Measurements from ENCODE around the gene NARS2. TPM values are rescaled to one million over a fixed set of nuclear protein-coding genes. Genes with fewer than 3 reads are reported as not detected.
"Not testable (repeated sequence)": the region's sequence is repeated elsewhere in the genome, so short reads cannot be mapped to it uniquely, and the experiment has no call there.

NARS2 gene
- 7.8 TPM for total RNA-seq

GRCh38 chr11:78574386-78575381, at the start of gene NARS2:
TSS of gene NARS2 (minus strand) at chr11:78574864. CDS start at chr11:78574488, 376 bp downstream.
- Histone ChIP-seq H3K4me1 (ENCODE audit: insufficient read depth, low read length) (peaks cover 39% of the 10 kb centered on the region), H3K9me3 (ENCODE audit: low read depth, low read length) (no peaks in the 10 kb centered on the region), H3K27me3 (ENCODE audit: insufficient read depth, low read length) (no peaks in the 10 kb centered on the region), H3K4me3 (ENCODE audit: low read length) (peak within 1 kb of the TSS; percentile 89)

GRCh38 chr11:78622666-78623065, 48.0 kb upstream of the NARS2 start:
- no peaks in the 10 kb centered on the region for H3K4me1 ChIP-seq (ENCODE audit: insufficient read depth, low read length)
- no peaks in the 10 kb centered on the region for H3K27me3 ChIP-seq (ENCODE audit: insufficient read depth, low read length)
- no peaks in the 10 kb centered on the region for H3K9me3 ChIP-seq (ENCODE audit: low read depth, low read length)
- no peak overlapping the region for H3K4me3 ChIP-seq (ENCODE audit: low read length)

- Histone ChIP-seq H3K4me1 (ENCODE audit: insufficient read depth, low read length) (no peaks in the 10 kb centered on the region), H3K4me3 (ENCODE audit: low read length) (no peak overlapping the region), H3K27me3 (ENCODE audit: insufficient read depth, low read length) (no peaks in the 10 kb centered on the region)
Observed at GRCh38 chr11:78620159-78620558, 45.5 kb upstream of the NARS2 start.

GRCh38 chr11:78615724-78616123, 41.1 kb upstream of the NARS2 start:
- Histone ChIP-seq H3K9me3 (ENCODE audit: low read depth, low read length) (no peaks in the 10 kb centered on the region), H3K27me3 (ENCODE audit: insufficient read depth, low read length) (no peaks in the 10 kb centered on the region), H3K4me3 (ENCODE audit: low read length) (no peak overlapping the region), H3K4me1 (ENCODE audit: insufficient read depth, low read length) (no peaks in the 10 kb centered on the region)

More at GRCh38 chr11:78620159-78620558, 45.5 kb upstream of the NARS2 start:
- H3K9me3 ChIP-seq (ENCODE audit: low read depth, low read length) = no peaks in the 10 kb centered on the region

GRCh38 chr11:78613378-78613813, 38.7 kb upstream of the NARS2 start:
- no peaks in the 10 kb centered on the region for H3K4me1 ChIP-seq (ENCODE audit: insufficient read depth, low read length)
- H3K4me3 ChIP-seq (ENCODE audit: low read length) = no peak overlapping the region
- no peaks in the 10 kb centered on the region for H3K27me3 ChIP-seq (ENCODE audit: insufficient read depth, low read length)
- no peaks in the 10 kb centered on the region for H3K9me3 ChIP-seq (ENCODE audit: low read depth, low read length)

GRCh38 chr11:78612721-78613377, 38.2 kb upstream of the NARS2 start:
- Histone ChIP-seq H3K4me3 (ENCODE audit: low read length) (no peak overlapping the region), H3K27me3 (ENCODE audit: insufficient read depth, low read length) (no peaks in the 10 kb centered on the region), H3K4me1 (ENCODE audit: insufficient read depth, low read length) (no peaks in the 10 kb centered on the region)

GRCh38 chr11:78609321-78609720, 34.7 kb upstream of the NARS2 start:
- not testable (repeated sequence) for H3K4me1 ChIP-seq (ENCODE audit: insufficient read depth, low read length); H3K4me3 ChIP-seq (ENCODE audit: low read length); H3K9me3 ChIP-seq (ENCODE audit: low read depth, low read length); H3K27me3 ChIP-seq (ENCODE audit: insufficient read depth, low read length)

More at GRCh38 chr11:78612721-78613377, 38.2 kb upstream of the NARS2 start:
- no peaks in the 10 kb centered on the region for H3K9me3 ChIP-seq (ENCODE audit: low read depth, low read length)

GRCh38 chr11:78607696-78608095, 33.0 kb upstream of the NARS2 start:
- no peaks in the 10 kb centered on the region for H3K9me3 ChIP-seq (ENCODE audit: low read depth, low read length)
- H3K4me3 ChIP-seq (ENCODE audit: low read length) = no peak overlapping the region
- H3K4me1 ChIP-seq (ENCODE audit: insufficient read depth, low read length) = no peaks in the 10 kb centered on the region
- no peaks in the 10 kb centered on the region for H3K27me3 ChIP-seq (ENCODE audit: insufficient read depth, low read length)

- Histone ChIP-seq H3K27me3 (ENCODE audit: insufficient read depth, low read length) (no peaks in the 10 kb centered on the region), H3K4me1 (ENCODE audit: insufficient read depth, low read length) (no peaks in the 10 kb centered on the region), H3K4me3 (ENCODE audit: low read length) (no peak overlapping the region), H3K9me3 (ENCODE audit: low read depth, low read length) (no peaks in the 10 kb centered on the region)
Observed at GRCh38 chr11:78606667-78607066, 32.0 kb upstream of the NARS2 start.

GRCh38 chr11:78605296-78605695, 30.6 kb upstream of the NARS2 start:
- no peaks in the 10 kb centered on the region for H3K9me3 ChIP-seq (ENCODE audit: low read depth, low read length)
- no peaks in the 10 kb centered on the region for H3K4me1 ChIP-seq (ENCODE audit: insufficient read depth, low read length)
- H3K4me3 ChIP-seq (ENCODE audit: low read length) = no peak overlapping the region
- no peaks in the 10 kb centered on the region for H3K27me3 ChIP-seq (ENCODE audit: insufficient read depth, low read length)

- no peaks in the 10 kb centered on the region for H3K9me3 ChIP-seq (ENCODE audit: low read depth, low read length)
- H3K4me3 ChIP-seq (ENCODE audit: low read length) = no peak overlapping the region
- no peaks in the 10 kb centered on the region for H3K4me1 ChIP-seq (ENCODE audit: insufficient read depth, low read length)
- no peaks in the 10 kb centered on the region for H3K27me3 ChIP-seq (ENCODE audit: insufficient read depth, low read length)
Observed at GRCh38 chr11:78603792-78604191, 29.1 kb upstream of the NARS2 start.

- H3K4me1 ChIP-seq (ENCODE audit: insufficient read depth, low read length); H3K9me3 ChIP-seq (ENCODE audit: low read depth, low read length); H3K27me3 ChIP-seq (ENCODE audit: insufficient read depth, low read length); H3K4me3 ChIP-seq (ENCODE audit: low read length): not testable (repeated sequence)
Observed at GRCh38 chr11:78602771-78603170, 28.1 kb upstream of the NARS2 start.

- not testable (repeated sequence) for H3K9me3 ChIP-seq (ENCODE audit: low read depth, low read length); H3K4me3 ChIP-seq (ENCODE audit: low read length); H3K4me1 ChIP-seq (ENCODE audit: insufficient read depth, low read length); H3K27me3 ChIP-seq (ENCODE audit: insufficient read depth, low read length)
Observed at GRCh38 chr11:78601066-78601465, 26.4 kb upstream of the NARS2 start.

- not testable (repeated sequence) for H3K4me3 ChIP-seq (ENCODE audit: low read length); H3K9me3 ChIP-seq (ENCODE audit: low read depth, low read length); H3K27me3 ChIP-seq (ENCODE audit: insufficient read depth, low read length); H3K4me1 ChIP-seq (ENCODE audit: insufficient read depth, low read length)
Observed at GRCh38 chr11:78597579-78597978, 22.9 kb upstream of the NARS2 start.

GRCh38 chr11:78595436-78596130, 20.9 kb upstream of the NARS2 start:
- Histone ChIP-seq H3K9me3 (ENCODE audit: low read depth, low read length) (no peaks in the 10 kb centered on the region), H3K4me3 (ENCODE audit: low read length) (no peak overlapping the region), H3K27me3 (ENCODE audit: insufficient read depth, low read length) (no peaks in the 10 kb centered on the region), H3K4me1 (ENCODE audit: insufficient read depth, low read length) (no peaks in the 10 kb centered on the region)
